GM18858 (cell line): ENCODE results near the gene HTD2.
"Not testable (repeated sequence)": the region's sequence is repeated elsewhere in the genome, so short reads cannot be mapped to it uniquely, and the experiment has no call there.

Experiments used
- ATAC-seq: cut with Tn5 transposase; IDR thresholded peaks from one replicate; pipeline ENCODE4 v1.9.1; 2021; ENCODE audit not compliant: unreplicated experiment

Gene HTD2

GRCh38 chr3:58305882-58306711, at the start of gene HTD2, which contains the start of gene RPP14:
Gene HTD2 (plus strand): TSS chr3:58306520. CDS start chr3:58317614, 11,094 bp downstream.
Gene RPP14 (plus strand): TSS chr3:58306245. CDS start chr3:58310330, 4,085 bp downstream.
- peak; percentile 76 for ATAC-seq

GRCh38 chr3:58258392-58259055, 47.8 kb upstream of the HTD2 start:
- no peak for ATAC-seq

GRCh38 chr3:58260261-58260731, 46.0 kb upstream of the HTD2 start:
- ATAC-seq: no peak

GRCh38 chr3:58260733-58261132, 45.6 kb upstream of the HTD2 start:
- no peak for ATAC-seq

GRCh38 chr3:58261954-58262666, 44.2 kb upstream of the HTD2 start:
- ATAC-seq: no peak

- ATAC-seq: no peak
Measured at GRCh38 chr3:58266577-58266976, 39.7 kb upstream of the HTD2 start.

GRCh38 chr3:58267543-58267942, 38.8 kb upstream of the HTD2 start:
- ATAC-seq: not testable (repeated sequence)

GRCh38 chr3:58269356-58269755, 37.0 kb upstream of the HTD2 start:
- no peak for ATAC-seq

- no peak for ATAC-seq
Measured at GRCh38 chr3:58270485-58270884, 35.8 kb upstream of the HTD2 start.

GRCh38 chr3:58271901-58272501, 34.3 kb upstream of the HTD2 start:
- no peak for ATAC-seq

- no peak for ATAC-seq
Measured at GRCh38 chr3:58272891-58273290, 33.4 kb upstream of the HTD2 start.

- ATAC-seq: not testable (repeated sequence)
Measured at GRCh38 chr3:58273362-58273761, 33.0 kb upstream of the HTD2 start.

- ATAC-seq: no peak
Measured at GRCh38 chr3:58274027-58274614, 32.2 kb upstream of the HTD2 start.

- ATAC-seq: no peak
Measured at GRCh38 chr3:58281069-58281468, 25.3 kb upstream of the HTD2 start.

GRCh38 chr3:58285334-58285733, 21.0 kb upstream of the HTD2 start:
- ATAC-seq: no peak

- no peak for ATAC-seq
Measured at GRCh38 chr3:58287354-58287753, 19.0 kb upstream of the HTD2 start.

- no peak for ATAC-seq
Measured at GRCh38 chr3:58288011-58288728, 18.1 kb upstream of the HTD2 start.

GRCh38 chr3:58288964-58289613, 17.2 kb upstream of the HTD2 start:
- not testable (repeated sequence) for ATAC-seq

- not testable (repeated sequence) for ATAC-seq
Measured at GRCh38 chr3:58290446-58290845, 15.9 kb upstream of the HTD2 start.
